Stimulated activated CD4-positive, alpha-beta T cell treated with anti-CD3 and anti-CD28 coated beads, Interleukin-1b, Interleukin-23, amount 100 ng/mL, for 4 hours (primary cell): ENCODE measurements around the gene CDH13.

Experiments
- DNase-seq, 2 donors: peaks; one replicate each; pipeline ENCODE4 v3.0.0-alpha.2; 2020; ENCODE audit warnings: low read depth in 2 of 2

Gene CDH13

GRCh38 chr16:83835586-83836566, 1209.1 kb downstream of the CDH13 start:
- no peak for DNase-seq

GRCh38 chr16:83837566-83837965, 1210.8 kb downstream of the CDH13 start:
- DNase-seq: no peak

GRCh38 chr16:83838151-83838550, 1211.4 kb downstream of the CDH13 start:
- DNase-seq: no peak

- no peak for DNase-seq
These were observed 1212.8 kb downstream of the CDH13 start for GRCh38 chr16:83839561-83839960.

- DNase-seq: no peak
These were observed 1213.4 kb downstream of the CDH13 start for GRCh38 chr16:83840060-83840617.

GRCh38 chr16:83842291-83842690, 1215.5 kb downstream of the CDH13 start:
- no peak for DNase-seq

- no peak for DNase-seq
These were observed 1216.2 kb downstream of the CDH13 start for GRCh38 chr16:83842756-83843507.

- DNase-seq: no peak
These were observed 1216.9 kb downstream of the CDH13 start for GRCh38 chr16:83843657-83844056.

GRCh38 chr16:83845263-83845662, 1218.5 kb downstream of the CDH13 start:
- DNase-seq: no peak

GRCh38 chr16:83847371-83848225, 1220.8 kb downstream of the CDH13 start:
- no peak for DNase-seq

GRCh38 chr16:83849421-83849820, 1222.7 kb downstream of the CDH13 start:
- DNase-seq: no peak
